Measurements from ENCODE around the gene MAPK8IP3.

The MAPK8IP3 gene

GRCh38 chr16:1768061-1768766 is 62.2 kb downstream of the MAPK8IP3 start:
- TF ChIP-seq FOXM1 (IDR thresholded peaks at IDR 0.05; ENCODE audit: borderline replicate concordance, low read depth) (no peak), YY1 (IDR thresholded peaks at IDR 0.05; ENCODE audit: low read depth) (no peak), NFIC (IDR thresholded peaks at IDR 0.05) (no peak), TAF1 (IDR thresholded peaks at IDR 0.05; ENCODE audit: low read depth) (no peak), CREB1 (IDR thresholded peaks at IDR 0.05; ENCODE audit: low read depth) (no peak), TEAD4 (IDR thresholded peaks at IDR 0.05) (no peak), ZBTB7A (IDR thresholded peaks at IDR 0.05; ENCODE audit: low read depth) (no peak), TCF12 (IDR thresholded peaks at IDR 0.05; ENCODE audit: low read depth) (no peak), USF1 (IDR thresholded peaks at IDR 0.05) (no peak), EGR1 (IDR thresholded peaks at IDR 0.05) (no peak), EP300 (IDR thresholded peaks at IDR 0.05; ENCODE audit: borderline replicate concordance) (no peak), MAX (IDR thresholded peaks at IDR 0.05) (no peak), CEBPB (IDR thresholded peaks at IDR 0.05) (no peak), RAD21 (IDR thresholded peaks at IDR 0.05; ENCODE audit: low read depth) (no peak)

- TF ChIP-seq EP300 (IDR thresholded peaks at IDR 0.05; ENCODE audit: borderline replicate concordance) (no peak), RAD21 (IDR thresholded peaks at IDR 0.05; ENCODE audit: low read depth) (no peak), TEAD4 (IDR thresholded peaks at IDR 0.05) (no peak)
Measured at GRCh38 chr16:1768767-1769401, 62.9 kb downstream of the MAPK8IP3 start.

DNA sequence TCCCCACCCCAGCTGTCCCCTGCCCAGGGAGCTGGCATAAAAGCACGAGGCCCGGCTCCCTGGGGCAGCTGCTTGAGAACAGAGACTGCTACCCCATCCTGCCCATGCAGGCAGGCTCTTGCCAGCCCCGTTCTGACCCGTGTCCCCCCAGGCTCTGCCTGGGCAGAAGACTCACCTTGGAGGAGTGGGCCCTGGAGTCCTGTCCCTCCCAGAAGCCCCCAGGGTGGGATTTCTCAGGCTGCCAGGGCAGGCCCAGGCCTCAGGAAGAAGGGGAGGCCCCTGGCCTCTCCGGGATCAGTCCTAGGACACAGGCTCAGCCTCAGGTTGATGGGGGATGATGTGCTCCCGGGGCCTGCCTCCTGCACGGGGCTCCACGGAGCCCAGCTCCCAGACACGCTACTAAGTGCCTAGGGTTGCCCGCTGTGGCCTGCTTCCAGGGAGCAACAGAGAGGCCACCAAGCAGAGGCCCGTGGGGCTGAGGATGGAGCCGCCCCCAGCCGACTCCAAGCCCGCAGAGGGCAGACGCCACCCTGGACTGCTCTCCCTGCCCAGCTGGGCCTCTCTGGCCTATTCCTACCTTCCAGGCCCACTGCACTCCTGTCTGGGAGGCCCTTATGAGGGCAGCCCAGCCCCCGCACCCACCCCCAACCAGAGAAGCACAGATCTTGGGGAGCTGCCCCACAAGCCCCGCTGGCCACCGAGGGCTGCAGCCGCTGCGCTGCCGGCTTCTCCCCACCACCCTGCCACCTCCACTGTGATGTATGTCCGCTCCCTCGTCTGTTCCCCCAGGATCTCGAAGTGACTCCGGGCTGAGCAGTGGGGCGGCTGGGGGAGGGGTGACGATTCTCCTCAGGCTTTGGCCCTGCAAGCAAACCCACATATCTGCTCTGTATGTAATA is 63.7 kb downstream of the MAPK8IP3 start:
- TF ChIP-seq EGR1 (IDR thresholded peaks at IDR 0.05): no peak

- TF ChIP-seq EP300 (IDR thresholded peaks at IDR 0.05; ENCODE audit: borderline replicate concordance): no peak
- TF ChIP-seq MAX (IDR thresholded peaks at IDR 0.05): no peak
- TF ChIP-seq NFIC (IDR thresholded peaks at IDR 0.05): peak; percentile 58
Measured at GRCh38 chr16:1770328-1771187, 64.6 kb downstream of the MAPK8IP3 start.

DNA sequence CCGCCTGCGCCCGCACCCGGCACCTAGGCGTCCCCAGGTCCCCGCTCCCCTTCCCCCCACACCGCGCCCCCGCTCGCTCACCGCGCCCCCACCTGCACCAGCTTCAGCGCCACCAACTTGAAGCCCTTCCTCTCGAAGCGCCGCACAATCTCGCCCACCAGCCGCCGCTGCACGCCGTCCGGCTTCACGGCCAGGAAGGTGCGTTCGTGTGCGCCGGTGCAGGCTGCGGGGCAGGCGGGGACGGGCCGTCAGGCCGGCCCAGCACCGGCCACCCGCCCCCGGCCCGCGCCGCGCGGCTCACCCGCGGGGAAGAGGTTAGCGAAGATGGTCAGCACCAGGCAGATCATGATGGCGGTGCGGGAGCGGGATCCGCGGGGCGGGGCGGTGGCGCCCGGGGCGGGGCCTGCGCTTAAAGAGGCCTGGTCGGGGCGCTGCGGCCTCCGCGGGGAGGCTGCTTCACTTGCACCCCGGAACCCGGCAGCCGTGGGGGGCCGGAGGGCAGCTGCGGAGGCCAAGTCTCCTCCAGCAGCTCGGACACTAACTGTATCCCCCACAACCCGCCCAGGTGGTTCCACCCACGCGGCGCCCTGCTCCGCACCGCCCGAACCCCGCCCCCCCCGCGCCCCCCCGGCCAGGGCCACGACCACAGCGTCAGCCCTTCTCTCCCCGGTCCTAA is 65.3 kb downstream of the MAPK8IP3 start, which contains the start of gene NME3:
TSS of gene NME3 (minus strand) at position 356 of the 676 bp plus-strand sequence. CDS start at position 347, 9 bp downstream.
- TF ChIP-seq EGR1 (IDR thresholded peaks at IDR 0.05) (peak; percentile 75), YY1 (IDR thresholded peaks at IDR 0.05; ENCODE audit: low read depth) (peak; percentile 78), USF1 (IDR thresholded peaks at IDR 0.05) (no peak)

DNA sequence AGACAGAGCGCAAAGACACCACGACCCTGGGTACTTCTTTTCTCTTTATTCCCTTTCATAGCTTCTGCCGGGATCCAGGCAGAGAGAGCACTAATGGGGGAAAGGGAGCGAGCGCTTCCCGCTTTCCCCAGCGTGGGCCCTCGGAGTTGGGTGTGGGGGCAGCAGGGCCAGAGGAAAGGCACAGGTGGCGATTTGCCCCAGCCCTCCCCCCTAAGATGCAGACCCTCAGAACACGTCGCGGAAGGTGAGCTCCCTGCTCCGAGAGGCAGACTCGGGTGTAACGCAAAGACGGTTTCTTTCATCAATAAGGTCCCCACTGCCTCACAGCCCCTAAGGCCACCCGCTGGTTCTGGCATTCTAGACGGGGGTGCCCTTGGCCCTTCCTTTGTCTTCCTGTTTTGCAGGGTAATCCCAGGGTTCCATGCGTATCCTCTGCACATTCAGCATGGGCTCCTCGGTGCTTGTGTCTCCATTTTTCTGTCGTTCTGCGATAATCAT is 65.9 kb downstream of the MAPK8IP3 start:
- TF ChIP-seq YY1 (IDR thresholded peaks at IDR 0.05; ENCODE audit: low read depth) (0 out of 2 replicates have a peak, but pooled peaks have one; percentile 24), EP300 (IDR thresholded peaks at IDR 0.05; ENCODE audit: borderline replicate concordance) (no peak)

DNA sequence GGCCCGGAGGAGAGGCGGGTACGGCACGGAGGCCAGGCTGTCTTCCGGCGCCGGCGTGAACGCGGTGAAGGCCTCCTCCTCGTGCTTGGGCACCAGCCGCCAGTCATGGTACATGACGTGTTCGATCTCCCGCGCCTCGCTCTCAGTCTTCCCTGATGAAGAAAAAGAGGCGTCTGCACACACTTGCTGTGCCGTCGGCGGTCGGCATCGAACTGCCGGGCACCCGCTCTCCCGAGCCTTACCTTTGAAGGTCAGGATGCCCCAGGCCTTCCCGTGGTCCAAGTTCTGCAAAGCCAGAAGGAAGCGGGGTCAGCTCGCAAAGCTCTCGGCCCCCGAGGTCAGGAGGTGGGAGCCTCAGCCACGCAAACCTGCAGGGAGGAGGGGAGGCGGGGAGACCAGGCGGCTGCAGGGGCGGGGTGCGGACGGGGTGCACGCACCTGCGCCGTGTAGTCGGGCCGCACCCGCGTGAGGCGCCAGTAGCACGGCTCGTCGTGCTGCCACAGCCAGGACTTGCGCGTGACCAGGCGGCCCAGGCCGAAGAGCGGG is 66.4 kb downstream of the MAPK8IP3 start, which contains the start of gene EME2:
TSS of gene EME2 (plus strand) at position 449 of the 546 bp plus-strand sequence. CDS start 418 bp downstream, outside the sequence.
- TF ChIP-seq CEBPB (IDR thresholded peaks at IDR 0.05): no peak
- no peak for TF ChIP-seq EP300 (IDR thresholded peaks at IDR 0.05; ENCODE audit: borderline replicate concordance)
- TF ChIP-seq YY1 (IDR thresholded peaks at IDR 0.05; ENCODE audit: low read depth): no peak
- TF ChIP-seq FOXM1 (IDR thresholded peaks at IDR 0.05; ENCODE audit: borderline replicate concordance, low read depth): no peak
- no peak for TF ChIP-seq CREB1 (IDR thresholded peaks at IDR 0.05; ENCODE audit: low read depth)
- TF ChIP-seq REST (IDR thresholded peaks at IDR 0.05; ENCODE audit: low read depth): no peak
- TF ChIP-seq ZBTB7A (IDR thresholded peaks at IDR 0.05; ENCODE audit: low read depth): no peak
- no peak for TF ChIP-seq USF1 (IDR thresholded peaks at IDR 0.05)
- TF ChIP-seq TAF1 (IDR thresholded peaks at IDR 0.05; ENCODE audit: low read depth): no peak
- no peak for TF ChIP-seq NFIC (IDR thresholded peaks at IDR 0.05)
